ENCODE data around the gene FUZ. TPM values are rescaled to one million over a fixed set of nuclear protein-coding genes. Genes with fewer than 3 reads are reported as not detected.

FUZ gene
- total and polyA plus RNA-seq, 4 donors = 3.8 to 12.5 (median 7.0) TPM

DNA sequence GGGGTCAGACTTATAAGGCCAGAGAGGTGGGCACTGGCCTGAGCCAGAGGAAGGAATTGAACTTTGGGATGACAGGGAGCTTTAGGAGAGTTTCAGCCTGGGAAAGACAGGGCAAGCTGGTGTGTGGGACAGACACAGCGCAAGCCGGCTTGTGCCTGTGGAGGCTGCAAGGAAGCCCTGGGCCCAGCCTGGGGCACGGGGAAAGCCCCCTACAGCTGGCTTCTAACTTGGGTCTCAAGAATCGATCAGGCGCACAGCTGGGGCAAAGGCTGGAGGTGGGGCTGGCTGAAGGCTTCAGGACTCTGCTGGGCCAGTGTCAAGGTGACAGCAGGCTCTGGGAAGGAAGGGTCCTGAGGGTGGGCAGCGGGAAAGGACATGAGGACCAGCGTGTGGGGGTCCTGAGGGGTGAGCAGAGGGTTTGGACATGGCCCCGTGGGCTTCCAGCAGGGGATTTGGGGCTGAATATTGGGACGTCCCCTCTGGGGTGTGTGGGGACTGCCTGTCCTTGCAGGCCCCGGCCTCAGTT, 40.8 kb upstream of the FUZ start:
- TF ChIP-seq HNF4A (conservative IDR thresholded peaks at IDR 0.05) = no peak
- no peak for TF ChIP-seq HNF4G (IDR thresholded peaks at IDR 0.05)
- no peak for TF ChIP-seq FOXA1 (IDR thresholded peaks at IDR 0.05)
- no peak for TF ChIP-seq SP1 (IDR thresholded peaks at IDR 0.05)
- TF ChIP-seq, protein P1, sequence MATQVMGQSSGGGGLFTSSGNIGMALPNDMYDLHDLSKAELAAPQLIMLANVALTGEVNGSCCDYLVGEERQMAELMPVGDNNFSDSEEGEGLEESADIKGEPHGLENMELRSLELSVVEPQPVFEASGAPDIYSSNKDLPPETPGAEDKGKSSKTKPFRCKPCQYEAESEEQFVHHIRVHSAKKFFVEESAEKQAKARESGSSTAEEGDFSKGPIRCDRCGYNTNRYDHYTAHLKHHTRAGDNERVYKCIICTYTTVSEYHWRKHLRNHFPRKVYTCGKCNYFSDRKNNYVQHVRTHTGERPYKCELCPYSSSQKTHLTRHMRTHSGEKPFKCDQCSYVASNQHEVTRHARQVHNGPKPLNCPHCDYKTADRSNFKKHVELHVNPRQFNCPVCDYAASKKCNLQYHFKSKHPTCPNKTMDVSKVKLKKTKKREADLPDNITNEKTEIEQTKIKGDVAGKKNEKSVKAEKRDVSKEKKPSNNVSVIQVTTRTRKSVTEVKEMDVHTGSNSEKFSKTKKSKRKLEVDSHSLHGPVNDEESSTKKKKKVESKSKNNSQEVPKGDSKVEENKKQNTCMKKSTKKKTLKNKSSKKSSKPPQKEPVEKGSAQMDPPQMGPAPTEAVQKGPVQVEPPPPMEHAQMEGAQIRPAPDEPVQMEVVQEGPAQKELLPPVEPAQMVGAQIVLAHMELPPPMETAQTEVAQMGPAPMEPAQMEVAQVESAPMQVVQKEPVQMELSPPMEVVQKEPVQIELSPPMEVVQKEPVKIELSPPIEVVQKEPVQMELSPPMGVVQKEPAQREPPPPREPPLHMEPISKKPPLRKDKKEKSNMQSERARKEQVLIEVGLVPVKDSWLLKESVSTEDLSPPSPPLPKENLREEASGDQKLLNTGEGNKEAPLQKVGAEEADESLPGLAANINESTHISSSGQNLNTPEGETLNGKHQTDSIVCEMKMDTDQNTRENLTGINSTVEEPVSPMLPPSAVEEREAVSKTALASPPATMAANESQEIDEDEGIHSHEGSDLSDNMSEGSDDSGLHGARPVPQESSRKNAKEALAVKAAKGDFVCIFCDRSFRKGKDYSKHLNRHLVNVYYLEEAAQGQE (IDR thresholded peaks at IDR 0.05) = no peak
- no peak for TF ChIP-seq GABPA (IDR thresholded peaks at IDR 0.05 in 1 of 2, conservative IDR thresholded peaks at IDR 0.05 in 1 of 2)
- no peak for TF ChIP-seq EGR1 (IDR thresholded peaks at IDR 0.05; ENCODE audit: low read depth in 2 of 2)
- no peak for TF ChIP-seq FOXA2 (IDR thresholded peaks at IDR 0.05)
- TF ChIP-seq NR2F2 (IDR thresholded peaks at IDR 0.05) = no peak
- TF ChIP-seq TAF1 (conservative IDR thresholded peaks at IDR 0.05) = no peak
- Histone ChIP-seq H3K9ac (ENCODE audit: low read depth in 1 of 2, low read length in 2 of 2) (no peak overlapping the region), H3K27me3 (ENCODE audit: control insufficient read depth in 4 of 4, insufficient read depth in 4 of 4, low read length in 3 of 4) (no peaks in the 10 kb centered on the region), H3K9me3 (ENCODE audit: control insufficient read depth in 4 of 4, low read length in 3 of 4) (no peaks in the 10 kb centered on the region), H3K27ac (ENCODE audit: low read depth in 1 of 2, low read length in 2 of 2) (no peak overlapping the region), H3K4me3 (ENCODE audit: low read depth in 1 of 3, low read length in 3 of 3) (no peak overlapping the region), H3K36me3 (ENCODE audit: control insufficient read depth in 4 of 4, insufficient read depth in 3 of 4, low read depth in 1 of 4, low read length in 3 of 4) (peaks cover 0 to 24% (median 3%) of the 10 kb centered on the region in 4 donors), H3K4me1 (ENCODE audit: control insufficient read depth in 4 of 4, insufficient read depth in 4 of 4, low read length in 3 of 4) (peaks cover 3 to 19% (median 13%) of the 10 kb centered on the region in 4 donors)
- WGBS = 93% methylated on average over 10 of the region's 10 CpGs
- no peak for DNase-seq (ENCODE audit: low spot score)

DNA sequence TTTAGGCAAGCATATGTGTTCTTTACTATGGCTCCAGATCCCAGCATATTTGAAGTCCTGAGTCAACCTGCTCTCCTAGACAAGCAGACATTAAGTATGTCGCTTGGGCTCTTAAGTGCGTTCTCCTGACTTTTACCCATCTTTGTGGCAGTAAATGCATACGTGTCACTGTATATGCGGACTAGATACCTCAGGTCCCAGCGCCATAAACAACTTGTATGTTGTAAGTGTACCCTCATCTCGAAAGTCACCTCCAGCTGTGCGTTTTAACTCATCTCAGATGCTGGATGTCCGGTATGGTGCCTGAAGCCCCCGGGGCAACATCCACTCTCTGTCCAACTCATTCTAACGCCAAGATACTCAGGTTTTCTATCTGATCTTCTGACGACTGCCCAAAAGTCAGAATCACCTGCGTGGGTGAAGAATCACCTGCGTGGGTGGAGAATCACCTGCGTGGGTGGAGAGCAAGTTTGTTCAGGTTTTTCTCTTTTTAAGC, 39.6 kb upstream of the FUZ start:
- no peak for DNase-seq (ENCODE audit: low spot score)
- H3K4me1 ChIP-seq (ENCODE audit: control insufficient read depth in 4 of 4, insufficient read depth in 4 of 4, low read length in 3 of 4) = peaks cover 3 to 19% (median 13%) of the 10 kb centered on the region in 4 donors
- H3K27me3 ChIP-seq (ENCODE audit: control insufficient read depth in 4 of 4, insufficient read depth in 4 of 4, low read length in 3 of 4) = no peaks in the 10 kb centered on the region
- TF ChIP-seq, protein P1 (IDR thresholded peaks at IDR 0.05) = no peak
- no peak for TF ChIP-seq NR2F2 (IDR thresholded peaks at IDR 0.05)
- TF ChIP-seq, protein P2, sequence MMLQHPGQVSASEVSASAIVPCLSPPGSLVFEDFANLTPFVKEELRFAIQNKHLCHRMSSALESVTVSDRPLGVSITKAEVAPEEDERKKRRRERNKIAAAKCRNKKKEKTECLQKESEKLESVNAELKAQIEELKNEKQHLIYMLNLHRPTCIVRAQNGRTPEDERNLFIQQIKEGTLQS (IDR thresholded peaks at IDR 0.05) = no peak
- TF ChIP-seq, protein P3, sequence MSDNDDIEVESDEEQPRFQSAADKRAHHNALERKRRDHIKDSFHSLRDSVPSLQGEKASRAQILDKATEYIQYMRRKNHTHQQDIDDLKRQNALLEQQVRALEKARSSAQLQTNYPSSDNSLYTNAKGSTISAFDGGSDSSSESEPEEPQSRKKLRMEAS (IDR thresholded peaks at IDR 0.05) = no peak
- TF ChIP-seq TAF1 (conservative IDR thresholded peaks at IDR 0.05) = no peak
- TF ChIP-seq YY1 (IDR thresholded peaks at IDR 0.05) = no peak
- TF ChIP-seq RXRA (IDR thresholded peaks at IDR 0.05) = no peak
- TF ChIP-seq EGR1 (IDR thresholded peaks at IDR 0.05; ENCODE audit: low read depth in 2 of 2) = no peak
- TF ChIP-seq FOXA2 (IDR thresholded peaks at IDR 0.05) = no peak
- TF ChIP-seq, protein P4, sequence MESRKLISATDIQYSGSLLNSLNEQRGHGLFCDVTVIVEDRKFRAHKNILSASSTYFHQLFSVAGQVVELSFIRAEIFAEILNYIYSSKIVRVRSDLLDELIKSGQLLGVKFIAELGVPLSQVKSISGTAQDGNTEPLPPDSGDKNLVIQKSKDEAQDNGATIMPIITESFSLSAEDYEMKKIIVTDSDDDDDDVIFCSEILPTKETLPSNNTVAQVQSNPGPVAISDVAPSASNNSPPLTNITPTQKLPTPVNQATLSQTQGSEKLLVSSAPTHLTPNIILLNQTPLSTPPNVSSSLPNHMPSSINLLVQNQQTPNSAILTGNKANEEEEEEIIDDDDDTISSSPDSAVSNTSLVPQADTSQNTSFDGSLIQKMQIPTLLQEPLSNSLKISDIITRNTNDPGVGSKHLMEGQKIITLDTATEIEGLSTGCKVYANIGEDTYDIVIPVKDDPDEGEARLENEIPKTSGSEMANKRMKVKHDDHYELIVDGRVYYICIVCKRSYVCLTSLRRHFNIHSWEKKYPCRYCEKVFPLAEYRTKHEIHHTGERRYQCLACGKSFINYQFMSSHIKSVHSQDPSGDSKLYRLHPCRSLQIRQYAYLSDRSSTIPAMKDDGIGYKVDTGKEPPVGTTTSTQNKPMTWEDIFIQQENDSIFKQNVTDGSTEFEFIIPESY (IDR thresholded peaks at IDR 0.05) = no peak
- no peak for TF ChIP-seq GABPA (IDR thresholded peaks at IDR 0.05 in 1 of 2, conservative IDR thresholded peaks at IDR 0.05 in 1 of 2)
- TF ChIP-seq, protein P5, sequence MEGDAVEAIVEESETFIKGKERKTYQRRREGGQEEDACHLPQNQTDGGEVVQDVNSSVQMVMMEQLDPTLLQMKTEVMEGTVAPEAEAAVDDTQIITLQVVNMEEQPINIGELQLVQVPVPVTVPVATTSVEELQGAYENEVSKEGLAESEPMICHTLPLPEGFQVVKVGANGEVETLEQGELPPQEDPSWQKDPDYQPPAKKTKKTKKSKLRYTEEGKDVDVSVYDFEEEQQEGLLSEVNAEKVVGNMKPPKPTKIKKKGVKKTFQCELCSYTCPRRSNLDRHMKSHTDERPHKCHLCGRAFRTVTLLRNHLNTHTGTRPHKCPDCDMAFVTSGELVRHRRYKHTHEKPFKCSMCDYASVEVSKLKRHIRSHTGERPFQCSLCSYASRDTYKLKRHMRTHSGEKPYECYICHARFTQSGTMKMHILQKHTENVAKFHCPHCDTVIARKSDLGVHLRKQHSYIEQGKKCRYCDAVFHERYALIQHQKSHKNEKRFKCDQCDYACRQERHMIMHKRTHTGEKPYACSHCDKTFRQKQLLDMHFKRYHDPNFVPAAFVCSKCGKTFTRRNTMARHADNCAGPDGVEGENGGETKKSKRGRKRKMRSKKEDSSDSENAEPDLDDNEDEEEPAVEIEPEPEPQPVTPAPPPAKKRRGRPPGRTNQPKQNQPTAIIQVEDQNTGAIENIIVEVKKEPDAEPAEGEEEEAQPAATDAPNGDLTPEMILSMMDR (IDR thresholded peaks at IDR 0.05; ENCODE audit: low read depth, low read length, missing input control) = no peak
- TF ChIP-seq HNF4G (IDR thresholded peaks at IDR 0.05) = no peak
- TF ChIP-seq SP1 (IDR thresholded peaks at IDR 0.05) = no peak
- H3K4me3 ChIP-seq (ENCODE audit: low read depth in 1 of 3, low read length in 3 of 3) = no peak overlapping the region
- H3K9me3 ChIP-seq (ENCODE audit: control insufficient read depth in 4 of 4, low read length in 3 of 4) = no peaks in the 10 kb centered on the region
- no peak overlapping the region for H3K9ac ChIP-seq (ENCODE audit: low read depth in 1 of 2, low read length in 2 of 2)
- H3K27ac ChIP-seq (ENCODE audit: low read depth in 1 of 2, low read length in 2 of 2) = no peak overlapping the region
- peaks cover 0 to 14% (median 1%) of the 10 kb centered on the region in 4 donors for H3K36me3 ChIP-seq (ENCODE audit: control insufficient read depth in 4 of 4, insufficient read depth in 3 of 4, low read depth in 1 of 4, low read length in 3 of 4)
- WGBS = 72% methylated on average over 14 of the region's 14 CpGs

All from liver (tissue), 9 donors.